Neural cell (in vitro differentiated cells): ENCODE measurements around the gene LDLRAD3. TPM values are rescaled to one million over a fixed set of nuclear protein-coding genes. Genes with fewer than 3 reads are reported as not detected.

ENCODE experiments used
- H2AFZ ChIP-seq: fragments of 200-600, 300-800 bp; sonication (generic), shearing (Covaris generic); 2 replicates; pipeline ENCODE4 v1.6.0; 2014; ENCODE audit warnings: low read depth, mild to moderate bottlenecking, antibody characterized with exemption, low read length, moderate library complexity
- H3F3A ChIP-seq: fragments of 200-600 bp; shearing (Covaris generic); 2 replicates; pipeline ENCODE4 v1.6.1; 2016; ENCODE audit warnings: mild to moderate bottlenecking, moderate library complexity, mixed read lengths, antibody characterized with exemption, low read length; ENCODE audit not compliant: insufficient read depth, poor library complexity, severe bottlenecking
- H3K27ac ChIP-seq: fragments of 200-600, 300-800 bp; sonication (generic), shearing (Covaris generic); 2 replicates; pipeline ENCODE4 v1.5.1; 2014; ENCODE audit warnings: mild to moderate bottlenecking, low read length, moderate library complexity
- H3K27me3 ChIP-seq: fragments of 300-800, 200-600 bp; sonication (generic), shearing (Covaris generic); 2 replicates; pipeline ENCODE4 v1.6.0; 2014; ENCODE audit warnings: mild to moderate bottlenecking, low read depth, low read length, moderate library complexity; ENCODE audit not compliant: insufficient read depth
- H3K36me3 ChIP-seq: fragments of 300-800, 200-600 bp; sonication (generic), shearing (Covaris generic); 2 replicates; pipeline ENCODE4 v1.5.1; 2014; ENCODE audit warnings: mild to moderate bottlenecking, antibody characterized with exemption, low read length, moderate library complexity; ENCODE audit not compliant: insufficient read depth
- H3K4me2 ChIP-seq: fragments of 300-800, 200-600 bp; sonication (generic), shearing (Covaris generic); 2 replicates; pipeline ENCODE4 v1.6.0; 2014; ENCODE audit warnings: mild to moderate bottlenecking, low read length
- H3K4me3 ChIP-seq: fragments of 300-800, 200-600 bp; sonication (generic), shearing (Covaris generic); 2 replicates; pipeline ENCODE4 v1.5.1; 2014; ENCODE audit warnings: mild to moderate bottlenecking, low read length, moderate library complexity
- H3K79me2 ChIP-seq: fragments of 200-600 bp; shearing (Covaris generic); replicated peaks from 2 replicates; pipeline ENCODE4 v1.6.0; 2014; ENCODE audit warnings: mild to moderate bottlenecking, low read length, moderate library complexity; ENCODE audit not compliant: insufficient read depth
- H3K9ac ChIP-seq: fragments of 300-800, 200-600 bp; sonication (generic), shearing (Covaris generic); 2 replicates; pipeline ENCODE4 v1.6.1; 2016; ENCODE audit warnings: mild to moderate bottlenecking, low read length, mixed read lengths
- H3K9me2 ChIP-seq: fragments of 200-600 bp; shearing (Covaris generic); 2 replicates; pipeline ENCODE4 v1.6.1; 2016; ENCODE audit warnings: mild to moderate bottlenecking, low read length, mixed read lengths; ENCODE audit not compliant: insufficient read depth
- H3K9me3 ChIP-seq: fragments of 200-600, 300-800 bp; sonication (generic), shearing (Covaris generic); 2 replicates; pipeline ENCODE4 v1.6.1; 2016; ENCODE audit warnings: mild to moderate bottlenecking, mixed run types, low read length, moderate library complexity, mixed read lengths
- H4K20me1 ChIP-seq: fragments of 200-600 bp; shearing (Covaris generic); 2 replicates; pipeline ENCODE4 v1.6.1; 2016; ENCODE audit warnings: mild to moderate bottlenecking, mixed run types; ENCODE audit not compliant: insufficient read depth
- CTCF ChIP-seq: fragments of 450-650 bp; IDR thresholded peaks from 2 replicates; pipeline ENCODE4 v1.5.1; 2014; ENCODE audit warnings: antibody characterized with exemption, mild to moderate bottlenecking, moderate library complexity; ENCODE audit not compliant: poor library complexity, severe bottlenecking
- EP300 ChIP-seq: fragments of 450-650 bp; conservative IDR thresholded peaks from 2 replicates; pipeline ENCODE4 v1.6.1; 2014; ENCODE audit warnings: antibody characterized with exemption, mild to moderate bottlenecking, moderate library complexity; ENCODE audit not compliant: poor library complexity, severe bottlenecking
- EZH2 ChIP-seq: fragments of 200-600, 300-800 bp; shearing (Covaris generic), sonication (generic); IDR thresholded peaks from 2 replicates; pipeline ENCODE4 v1.6.1; 2014; ENCODE audit warnings: antibody characterized with exemption, low read length, borderline replicate concordance, mild to moderate bottlenecking; ENCODE audit not compliant: insufficient read depth, poor library complexity, severe bottlenecking
- MXI1 ChIP-seq: fragments of 450-650 bp; conservative IDR thresholded peaks from 2 replicates; pipeline ENCODE4 v1.6.1; 2014; ENCODE audit warnings: antibody characterized with exemption, mild to moderate bottlenecking; ENCODE audit not compliant: poor library complexity, severe bottlenecking
- POLR2AphosphoS5 ChIP-seq: IDR thresholded peaks from 2 replicates; pipeline ENCODE4 v1.6.1; 2012
- RAD21 ChIP-seq: fragments of 450-650 bp; conservative IDR thresholded peaks from 2 replicates; pipeline ENCODE4 v1.6.1; 2014; ENCODE audit warnings: antibody characterized with exemption, mild to moderate bottlenecking, moderate library complexity
- REST ChIP-seq: IDR thresholded peaks from 2 replicates; pipeline ENCODE4 v1.6.1; 2012; ENCODE audit warnings: borderline replicate concordance
- SMC3 ChIP-seq: fragments of 450-650 bp; conservative IDR thresholded peaks from 2 replicates; pipeline ENCODE4 v1.6.1; 2014; ENCODE audit warnings: antibody characterized with exemption, mild to moderate bottlenecking, moderate library complexity; ENCODE audit not compliant: poor library complexity
- TAF1 ChIP-seq: IDR thresholded peaks from 2 replicates; pipeline ENCODE4 v1.6.1; 2012; ENCODE audit warnings: low read depth
- polyA plus RNA-seq: library from polyadenylated mRNA; depleted of rRNA; stranded (reverse); fragments of >200 nt; gene quantifications from 2 replicates; pipeline ENCODE4 v1.2.3, GENCODE V29; 2014

LDLRAD3 gene
- polyA plus RNA-seq, 1 donor from 2014 or later, result 3.5 TPM

GRCh38 chr11:36243641-36244040 lies 299.8 kb downstream of the LDLRAD3 start:
- TF ChIP-seq POLR2AphosphoS5, result no peak
- TF ChIP-seq RAD21, result no peak
- no peak for TF ChIP-seq SMC3
- no peak for TF ChIP-seq CTCF
- TF ChIP-seq EP300, result no peak
- TF ChIP-seq EZH2, result no peak
- TF ChIP-seq MXI1, result no peak
- no peak for TF ChIP-seq TAF1
- no peak for TF ChIP-seq REST
- no peaks in the 10 kb centered on the region for H3F3A ChIP-seq
- no peak overlapping the region for H3K9ac ChIP-seq
- no peaks in the 10 kb centered on the region for H3K27me3 ChIP-seq
- H3K27ac ChIP-seq, result no peak overlapping the region
- no peak overlapping the region for H3K4me2 ChIP-seq
- H3K9me3 ChIP-seq, result peaks cover 4% of the 10 kb centered on the region
- no peaks in the 10 kb centered on the region for H3K36me3 ChIP-seq
- no peak overlapping the region for H3K4me3 ChIP-seq
- H4K20me1 ChIP-seq, result no peaks in the 10 kb centered on the region
- no peaks in the 10 kb centered on the region for H3K9me2 ChIP-seq
- H3K79me2 ChIP-seq, result no peaks in the 10 kb centered on the region
- H2AFZ ChIP-seq, result no peak overlapping the region

- peaks cover 4% of the 10 kb centered on the region for H3K9me3 ChIP-seq
- TF ChIP-seq EP300, result no peak
- no peak for TF ChIP-seq CTCF
- TF ChIP-seq REST, result no peak
- TF ChIP-seq MXI1, result no peak
- TF ChIP-seq RAD21, result no peak
- TF ChIP-seq SMC3, result no peak
- no peak for TF ChIP-seq POLR2AphosphoS5
- TF ChIP-seq TAF1, result no peak
- no peak for TF ChIP-seq EZH2
- no peak overlapping the region for H3K9ac ChIP-seq
- H3K9me2 ChIP-seq, result no peaks in the 10 kb centered on the region
- no peaks in the 10 kb centered on the region for H3K27me3 ChIP-seq
- no peak overlapping the region for H2AFZ ChIP-seq
- H3F3A ChIP-seq, result no peaks in the 10 kb centered on the region
- no peaks in the 10 kb centered on the region for H4K20me1 ChIP-seq
- H3K27ac ChIP-seq, result no peak overlapping the region
- H3K4me2 ChIP-seq, result no peak overlapping the region
- H3K4me3 ChIP-seq, result no peak overlapping the region
- H3K79me2 ChIP-seq, result no peaks in the 10 kb centered on the region
- no peaks in the 10 kb centered on the region for H3K36me3 ChIP-seq
Observed at GRCh38 chr11:36247493-36247892, 303.6 kb downstream of the LDLRAD3 start.
